GM19099 (cell line): ENCODE measurements around the gene DDX27.

Experiments used
- POLR2A ChIP-seq: IDR thresholded peaks from 3 replicates; pipeline ENCODE4 v1.6.1; 2011; ENCODE audit warnings: low read depth; ENCODE audit not compliant: insufficient read length; ENCODE audit errors: extremely low read depth

The DDX27 gene, protein sequence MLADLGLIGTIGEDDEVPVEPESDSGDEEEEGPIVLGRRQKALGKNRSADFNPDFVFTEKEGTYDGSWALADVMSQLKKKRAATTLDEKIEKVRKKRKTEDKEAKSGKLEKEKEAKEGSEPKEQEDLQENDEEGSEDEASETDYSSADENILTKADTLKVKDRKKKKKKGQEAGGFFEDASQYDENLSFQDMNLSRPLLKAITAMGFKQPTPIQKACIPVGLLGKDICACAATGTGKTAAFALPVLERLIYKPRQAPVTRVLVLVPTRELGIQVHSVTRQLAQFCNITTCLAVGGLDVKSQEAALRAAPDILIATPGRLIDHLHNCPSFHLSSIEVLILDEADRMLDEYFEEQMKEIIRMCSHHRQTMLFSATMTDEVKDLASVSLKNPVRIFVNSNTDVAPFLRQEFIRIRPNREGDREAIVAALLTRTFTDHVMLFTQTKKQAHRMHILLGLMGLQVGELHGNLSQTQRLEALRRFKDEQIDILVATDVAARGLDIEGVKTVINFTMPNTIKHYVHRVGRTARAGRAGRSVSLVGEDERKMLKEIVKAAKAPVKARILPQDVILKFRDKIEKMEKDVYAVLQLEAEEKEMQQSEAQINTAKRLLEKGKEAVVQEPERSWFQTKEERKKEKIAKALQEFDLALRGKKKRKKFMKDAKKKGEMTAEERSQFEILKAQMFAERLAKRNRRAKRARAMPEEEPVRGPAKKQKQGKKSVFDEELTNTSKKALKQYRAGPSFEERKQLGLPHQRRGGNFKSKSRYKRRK

DNA sequence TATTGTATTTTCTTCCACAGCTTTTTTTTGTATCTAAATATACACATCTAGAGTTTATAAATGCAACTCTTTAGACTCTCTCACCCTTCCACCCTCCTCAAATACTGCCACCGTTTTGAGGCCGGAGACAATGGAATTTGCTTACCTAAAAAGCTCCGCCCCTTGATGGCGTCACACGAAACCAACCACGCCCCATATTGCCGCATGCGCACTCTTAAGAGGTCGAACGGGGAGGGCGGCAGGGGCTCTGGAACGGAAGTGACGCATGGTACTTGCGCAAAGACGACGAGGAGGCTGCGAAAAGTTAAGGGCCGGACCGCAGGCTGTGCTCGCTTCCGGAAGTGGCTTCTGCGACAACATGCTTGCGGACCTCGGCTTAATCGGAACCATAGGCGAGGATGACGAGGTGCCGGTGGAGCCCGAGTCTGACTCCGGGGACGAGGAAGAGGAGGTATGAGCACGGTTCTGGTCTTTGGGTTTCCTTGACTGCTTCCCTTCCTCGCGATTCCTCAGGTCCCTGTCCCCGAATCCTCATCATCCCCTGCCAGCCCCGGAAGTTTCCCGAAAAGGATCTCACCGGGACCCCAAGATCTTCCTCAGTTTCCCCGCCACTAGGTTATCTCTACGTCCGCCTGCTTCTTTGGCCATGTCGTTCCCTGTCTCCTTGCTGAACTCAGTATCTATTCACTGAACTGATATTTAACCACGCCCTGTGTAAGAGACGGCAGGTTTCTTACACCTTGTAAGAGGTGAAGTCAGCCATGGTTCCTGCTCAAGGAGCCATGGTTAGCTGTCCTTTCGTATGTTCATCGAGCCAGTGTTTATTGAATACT, at the start of gene DDX27:
Gene DDX27, plus strand, starts transcription at position 326 of the 833 bp plus-strand sequence. Its CDS starts 33 bp downstream, at position 359.
- peak; percentile 85 for TF ChIP-seq POLR2A

DNA sequence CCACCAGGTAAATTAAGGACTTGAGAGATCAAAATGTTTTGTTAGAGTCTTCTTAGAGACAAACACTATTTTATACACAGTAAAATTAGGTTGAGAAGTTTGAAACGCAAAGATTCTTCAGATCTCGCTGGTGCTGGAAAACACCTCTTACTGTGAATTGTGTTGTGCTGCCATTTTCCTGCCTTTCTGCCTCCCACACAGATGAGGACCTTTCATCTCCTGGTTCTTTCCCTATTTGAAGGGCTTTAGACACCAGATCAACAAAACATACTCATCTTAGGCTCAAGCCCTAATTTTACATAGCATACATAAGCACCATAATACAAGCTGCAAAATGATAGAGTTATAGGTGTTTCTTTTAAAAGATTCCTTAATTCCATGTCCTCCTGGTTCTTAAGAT, 49.7 kb upstream of the DDX27 start:
- no peak for TF ChIP-seq POLR2A

DNA sequence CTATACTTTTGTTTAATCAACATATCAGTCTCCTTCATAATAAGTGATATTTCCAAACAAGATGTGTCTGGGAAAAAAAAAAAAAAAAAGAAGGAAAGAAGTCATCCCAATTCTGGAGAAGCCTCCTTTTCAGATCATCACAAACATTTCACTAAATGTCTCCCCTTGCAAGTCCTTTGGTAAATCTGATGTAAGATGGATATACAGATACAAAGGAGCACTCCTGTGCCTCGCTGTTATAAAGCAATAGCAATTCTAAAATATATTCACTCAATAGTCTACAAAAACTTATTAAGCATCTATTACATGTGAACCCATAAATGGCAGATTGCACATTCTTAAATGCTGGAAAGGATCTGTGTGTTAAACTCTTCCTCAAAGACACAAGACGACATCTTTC, 48.5 kb upstream of the DDX27 start:
- no peak for TF ChIP-seq POLR2A

DNA sequence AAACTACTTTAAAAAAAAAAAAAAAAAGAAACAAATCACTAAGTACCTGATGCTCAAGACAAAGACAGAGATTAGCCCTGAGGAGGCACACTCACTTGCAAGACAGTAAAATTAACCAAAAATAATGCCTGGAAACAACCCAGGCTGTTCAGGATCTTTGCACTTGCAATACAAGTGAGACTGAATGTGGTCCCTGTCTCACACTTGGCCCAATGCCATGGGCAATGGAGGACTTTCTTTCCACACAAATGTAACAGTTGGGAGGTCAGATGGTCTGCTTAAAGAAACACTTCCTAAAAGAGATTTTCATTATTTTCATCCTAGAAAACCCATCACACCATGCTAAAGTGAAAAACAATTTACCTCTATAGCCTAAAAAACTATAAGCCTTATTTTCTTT, 47.3 kb upstream of the DDX27 start:
- TF ChIP-seq POLR2A: no peak

DNA sequence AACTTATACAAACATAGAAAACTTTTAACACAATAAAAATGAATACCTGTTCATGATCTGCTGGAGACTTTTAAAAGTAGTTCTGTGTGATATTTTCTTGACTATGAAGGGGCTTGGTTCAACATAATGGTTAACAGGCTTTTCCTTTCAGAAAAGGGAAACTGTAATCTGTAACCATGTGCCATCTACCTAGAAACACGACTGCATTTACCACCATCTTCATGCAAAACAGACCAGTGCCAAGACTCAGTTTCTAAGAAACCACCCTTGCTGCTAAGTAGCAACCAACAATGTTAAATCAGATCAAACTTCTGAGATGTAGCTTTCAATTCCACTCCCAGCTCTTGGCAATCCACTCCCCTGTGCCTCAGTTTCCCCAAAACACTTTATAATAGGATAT, 46.8 kb upstream of the DDX27 start:
- TF ChIP-seq POLR2A: no peak

DNA sequence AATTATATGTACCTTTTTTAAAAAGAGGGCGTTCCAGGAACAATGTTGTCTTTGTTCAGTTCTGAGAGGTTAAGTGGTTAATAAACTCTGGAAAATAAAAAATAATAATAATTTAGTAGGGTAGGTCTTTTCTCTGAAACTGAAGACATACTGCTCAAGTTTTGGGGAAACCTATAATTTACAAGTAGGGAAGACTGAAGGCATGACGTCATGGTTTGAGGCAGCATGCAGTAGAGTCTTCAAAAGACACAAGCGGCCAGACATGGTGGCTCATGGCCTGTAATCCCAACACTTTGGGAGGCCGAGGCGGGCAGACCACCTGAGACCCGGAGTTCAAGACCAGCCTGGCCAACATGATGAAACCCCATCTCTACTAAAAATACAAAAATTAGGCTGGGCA, 45.0 kb upstream of the DDX27 start:
- TF ChIP-seq POLR2A: no peak

DNA sequence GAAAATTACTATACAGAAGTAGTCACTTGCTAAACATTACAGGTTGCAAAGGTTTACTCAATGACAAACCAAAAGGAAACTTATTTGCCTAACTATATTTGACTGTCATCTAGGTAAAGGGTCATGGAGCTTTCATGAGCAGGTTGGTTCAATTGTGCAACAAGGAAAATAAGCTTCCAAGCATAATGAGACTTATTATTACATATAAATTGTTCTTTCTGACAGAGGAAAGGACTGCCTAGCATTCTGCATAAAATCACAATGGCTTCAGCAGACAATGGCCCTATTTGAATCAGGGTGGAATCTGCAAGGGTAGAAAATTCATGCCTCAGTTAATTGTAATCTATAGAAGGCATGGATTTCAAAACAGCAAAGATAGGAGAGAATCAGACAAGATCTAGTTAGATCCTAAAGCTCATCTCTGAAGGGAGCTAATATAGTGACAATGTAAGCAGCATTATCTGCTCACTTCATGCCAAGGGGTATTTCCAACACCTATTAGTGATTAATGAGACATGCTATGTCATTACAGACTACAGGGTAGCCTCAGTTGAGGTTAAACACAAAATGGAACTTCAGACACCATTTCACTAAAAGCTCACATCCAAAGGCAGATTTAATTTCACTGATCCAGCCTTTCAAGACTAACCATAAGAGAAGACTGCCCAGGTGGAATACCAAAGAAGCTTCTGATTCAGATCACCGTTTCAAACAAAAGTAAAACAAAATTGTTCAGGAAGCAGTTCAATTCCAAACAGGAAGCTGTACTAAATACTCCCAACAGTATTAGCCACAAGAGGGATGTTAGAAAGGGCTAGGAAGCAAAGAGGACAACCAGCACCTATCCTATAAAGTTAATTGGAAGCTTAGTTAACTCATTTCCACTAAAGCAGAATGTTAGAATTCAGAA, 39.6 kb upstream of the DDX27 start:
- TF ChIP-seq POLR2A: no peak

DNA sequence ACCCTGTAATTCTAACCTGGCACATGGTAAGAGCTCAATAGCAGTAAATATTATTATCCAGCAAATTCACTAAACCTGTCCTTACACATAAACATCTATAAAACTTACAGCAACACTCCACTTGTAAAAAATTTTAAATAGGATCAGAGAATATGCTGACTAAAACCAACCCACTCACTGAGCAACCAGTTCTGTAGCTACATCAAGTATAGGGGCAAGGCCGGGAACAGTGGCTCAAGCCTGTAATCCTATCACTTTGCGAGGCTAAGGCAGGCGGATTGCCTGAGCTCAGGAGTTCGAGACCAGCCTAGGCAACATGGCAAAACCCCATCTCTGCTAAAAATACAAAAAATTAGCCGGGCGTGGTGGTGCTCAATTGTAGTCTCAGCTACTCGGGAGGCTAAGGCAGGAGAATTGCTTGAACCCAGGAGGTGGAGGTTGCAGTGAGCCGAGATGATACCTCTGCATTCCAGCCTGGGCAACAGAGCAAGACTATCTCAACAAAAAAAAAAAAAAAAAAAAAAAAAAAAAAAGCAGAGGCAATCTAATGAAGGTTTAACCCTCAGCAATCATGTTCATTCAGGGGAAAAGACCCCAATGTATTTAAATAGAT, 37.8 kb upstream of the DDX27 start:
- no peak for TF ChIP-seq POLR2A

DNA sequence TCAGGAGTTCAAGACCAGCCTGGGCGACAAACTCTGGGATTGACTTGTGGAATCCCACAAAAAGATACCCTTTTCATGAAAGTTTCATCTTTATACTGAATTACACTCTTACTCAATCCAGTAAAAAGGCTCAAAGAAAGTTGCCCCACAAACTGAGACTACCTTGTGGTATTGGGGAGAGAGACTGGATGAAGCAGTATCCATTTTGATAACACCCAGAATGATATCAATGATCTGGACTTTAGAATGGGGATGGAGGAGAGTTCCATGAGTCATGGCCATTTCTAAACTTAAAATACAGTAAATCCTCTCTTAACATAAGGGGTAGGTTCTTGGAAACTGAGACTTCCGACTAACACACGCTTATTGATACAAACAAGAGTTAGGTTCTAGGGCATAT, 35.8 kb upstream of the DDX27 start:
- TF ChIP-seq POLR2A: no peak

DNA sequence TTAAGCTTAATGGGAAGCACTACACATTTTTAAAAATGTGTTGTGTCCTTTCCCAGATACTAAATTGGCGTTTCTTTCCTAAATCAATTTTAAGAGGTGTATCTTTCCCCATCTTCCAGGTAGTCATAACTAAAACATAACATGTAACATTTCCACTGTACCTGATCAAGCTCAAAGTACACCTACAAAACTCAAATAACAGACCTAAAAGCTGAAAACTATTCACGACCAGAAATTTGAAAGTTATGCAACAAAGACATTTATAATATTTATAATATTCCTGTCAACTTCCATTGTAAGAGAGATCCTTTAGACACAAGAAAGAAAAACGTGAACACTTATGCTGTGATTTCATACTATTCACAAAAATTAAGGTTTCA, 34.5 kb upstream of the DDX27 start:
- no peak for TF ChIP-seq POLR2A

DNA sequence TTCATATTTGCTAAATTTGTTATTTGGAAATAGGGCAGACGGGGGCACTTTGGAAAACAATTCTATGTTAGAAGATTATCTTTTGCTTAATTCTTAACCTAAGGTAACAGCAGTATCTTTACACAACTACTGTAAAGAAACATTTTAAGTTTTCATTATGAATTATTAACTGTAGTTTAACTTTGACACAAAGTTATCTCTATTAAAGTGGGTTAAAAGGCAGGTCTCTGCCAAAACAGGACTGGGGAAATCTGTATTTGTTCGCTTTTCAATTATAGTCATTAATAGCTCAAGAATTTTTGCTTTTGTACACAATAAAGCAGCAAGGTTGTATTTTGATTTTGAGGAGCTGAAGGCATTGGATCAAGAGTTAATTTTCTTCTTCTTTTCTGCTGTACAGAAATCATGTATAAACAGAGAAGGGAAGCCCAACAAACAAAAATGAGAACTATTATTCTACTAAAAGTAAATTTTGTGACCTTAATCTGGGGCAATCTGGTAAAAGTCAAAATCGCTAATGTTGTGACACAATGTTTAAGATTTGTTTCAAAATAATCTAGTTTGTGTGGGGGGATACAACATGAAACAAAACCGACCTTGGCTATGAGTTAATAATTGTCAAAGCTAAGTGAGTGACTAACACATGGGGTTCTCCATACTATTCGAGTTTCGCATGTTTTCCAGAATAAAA, 34.0 kb upstream of the DDX27 start:
- no peak for TF ChIP-seq POLR2A

DNA sequence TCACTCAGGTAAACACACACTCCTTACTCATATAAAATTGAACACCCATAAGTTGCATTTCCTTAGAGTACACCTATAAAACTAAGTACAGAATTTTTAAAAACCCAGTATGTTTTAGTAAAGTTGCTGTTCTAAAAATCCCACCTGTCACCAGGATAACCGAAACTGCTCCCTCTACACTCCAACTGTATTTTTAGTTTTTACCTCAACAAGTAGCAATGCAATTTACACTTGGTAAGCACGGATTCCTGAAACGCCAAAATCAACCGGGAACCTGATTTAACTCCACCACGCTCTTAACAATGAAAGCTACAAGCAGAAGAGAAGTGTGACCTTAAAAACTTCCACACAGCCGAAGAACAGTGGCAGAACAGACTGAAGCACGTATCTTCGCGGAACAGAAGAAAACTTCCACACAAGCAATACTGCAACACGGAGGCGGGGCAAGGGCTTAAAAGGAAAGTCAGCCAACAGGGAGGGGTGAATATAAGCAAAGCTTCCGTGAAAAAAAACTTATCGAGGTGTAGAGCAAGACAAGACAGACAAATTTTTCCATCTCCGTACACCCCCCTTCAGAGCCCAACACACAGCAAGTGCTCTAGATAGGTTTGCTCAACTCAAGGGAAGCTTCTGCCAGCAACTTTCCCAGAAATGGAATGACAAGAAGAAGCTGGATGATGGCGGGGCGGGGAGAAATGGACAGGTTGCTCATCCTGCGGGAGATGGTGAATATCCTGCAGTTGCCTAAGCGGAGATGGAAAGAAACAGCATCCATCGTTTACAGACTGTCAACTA, 32.5 kb upstream of the DDX27 start:
- TF ChIP-seq POLR2A: no peak
